NCI-H128 (cell line): ENCODE results near the gene SEMA3E.

ENCODE experiments used
- DNase-seq: peaks from one replicate; lab custom pipeline; 2025; ENCODE audit not compliant: unreplicated experiment; lab: John Stamatoyannopoulos, UW

Gene SEMA3E

GRCh38 chr7:83366629-83367028 lies 282.3 kb downstream of the SEMA3E start:
- no peak for DNase-seq

- no peak for DNase-seq
Measured at GRCh38 chr7:83365746-83366145, 283.2 kb downstream of the SEMA3E start.

- DNase-seq = no peak
Measured at GRCh38 chr7:83362871-83363550, 285.9 kb downstream of the SEMA3E start.

GRCh38 chr7:83359108-83359507 lies 289.8 kb downstream of the SEMA3E start:
- no peak for DNase-seq

GRCh38 chr7:83355143-83355542 lies 293.8 kb downstream of the SEMA3E start:
- no peak for DNase-seq

- no peak for DNase-seq
Measured at GRCh38 chr7:83347945-83348444, 300.9 kb downstream of the SEMA3E start.

- DNase-seq = no peak
Measured at GRCh38 chr7:83339907-83340306, 309.0 kb downstream of the SEMA3E start.

- no peak for DNase-seq
Measured at GRCh38 chr7:83338277-83338950, 310.5 kb downstream of the SEMA3E start.

GRCh38 chr7:83337050-83337449 lies 311.9 kb downstream of the SEMA3E start:
- DNase-seq = no peak

GRCh38 chr7:83326223-83326622 lies 322.7 kb downstream of the SEMA3E start:
- no peak for DNase-seq

- DNase-seq = no peak
Measured at GRCh38 chr7:83325083-83325482, 323.9 kb downstream of the SEMA3E start.

GRCh38 chr7:83324596-83324995 lies 324.3 kb downstream of the SEMA3E start:
- no peak for DNase-seq

- no peak for DNase-seq
Measured at GRCh38 chr7:83321011-83321410, 327.9 kb downstream of the SEMA3E start.

GRCh38 chr7:83313931-83314330 lies 335.0 kb downstream of the SEMA3E start:
- DNase-seq = no peak
